HS-27A (cell line): ENCODE data around the gene SDS.

Experiments used
- DNase-seq: peaks from one replicate; pipeline ENCODE4 v3.0.0-alpha.2; 2012; ENCODE audit warnings: low read depth, missing footprints

Gene SDS

DNA sequence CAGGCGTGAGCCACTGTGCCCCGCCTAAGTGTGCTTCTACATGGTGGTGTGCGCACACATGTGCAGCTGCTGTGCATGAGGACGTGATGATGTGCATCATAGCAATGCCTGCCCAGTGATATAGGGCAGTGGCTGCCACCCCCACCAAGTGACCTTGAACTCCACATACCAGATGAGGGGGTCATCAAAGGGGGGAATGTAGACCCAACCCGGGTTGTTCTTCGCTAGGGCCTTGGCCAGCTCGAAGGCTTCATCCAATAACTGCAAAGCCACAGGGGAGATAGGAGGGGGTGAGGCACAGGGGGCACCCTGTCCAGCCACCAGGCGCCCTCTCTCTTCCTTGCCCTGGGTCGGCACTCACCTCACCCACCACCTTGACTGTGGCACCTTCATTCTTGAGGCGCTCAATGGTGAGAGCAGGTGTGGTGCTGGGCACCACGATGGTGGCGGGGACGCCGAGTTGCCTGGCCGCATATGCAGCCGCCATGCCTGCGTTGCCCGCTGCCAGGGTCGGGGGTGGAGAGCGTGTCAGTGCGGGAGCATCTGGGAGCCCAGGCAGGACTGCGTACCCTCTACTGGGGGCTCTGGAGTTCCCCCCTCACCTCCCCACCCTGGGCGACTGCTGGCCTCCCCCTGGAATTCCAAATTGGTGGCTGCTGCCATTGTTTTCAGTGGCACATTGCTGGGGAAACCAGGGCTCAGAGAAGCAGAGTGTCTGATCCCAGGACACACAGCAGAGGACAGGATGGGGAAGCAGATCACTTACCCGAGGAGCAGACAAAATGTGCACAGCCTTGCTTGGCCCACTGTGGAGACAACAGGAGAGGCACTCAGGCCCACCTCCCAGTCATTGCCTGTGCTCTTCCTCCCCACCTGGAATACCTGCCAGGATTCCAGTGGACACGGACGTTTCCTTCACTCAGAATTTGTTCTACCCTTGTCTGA lies 5.1 kb downstream of the SDS start:
- no peak for DNase-seq

GRCh38 chr12:113397497-113398197 lies 6.0 kb downstream of the SDS start:
- DNase-seq: no peak

GRCh38 chr12:113396828-113397496 lies 6.7 kb downstream of the SDS start:
- no peak for DNase-seq

- DNase-seq: no peak
These were observed 7.5 kb downstream of the SDS start for GRCh38 chr12:113396200-113396599.

- no peak for DNase-seq
These were observed 8.6 kb downstream of the SDS start for GRCh38 chr12:113395119-113395518.

DNA sequence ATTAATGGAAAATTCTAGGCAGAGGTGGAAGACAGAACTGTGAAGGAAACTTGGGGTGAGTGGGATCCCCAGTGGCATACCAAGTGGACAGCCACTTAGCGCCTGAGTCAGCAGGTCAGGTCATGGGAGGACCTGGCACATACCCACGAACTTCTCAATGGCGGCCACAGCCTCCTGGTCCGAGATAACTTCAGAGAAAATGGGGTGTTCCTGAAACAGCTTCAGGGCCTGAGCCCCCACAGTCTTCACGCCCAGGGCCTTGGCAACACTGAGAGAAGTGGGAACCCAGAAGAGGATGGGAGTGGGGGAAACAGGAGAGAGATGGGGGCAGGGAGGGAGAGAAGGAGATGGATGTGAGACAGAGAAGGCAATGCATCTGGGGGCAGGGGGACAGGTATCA lies 9.9 kb downstream of the SDS start:
- no peak for DNase-seq

DNA sequence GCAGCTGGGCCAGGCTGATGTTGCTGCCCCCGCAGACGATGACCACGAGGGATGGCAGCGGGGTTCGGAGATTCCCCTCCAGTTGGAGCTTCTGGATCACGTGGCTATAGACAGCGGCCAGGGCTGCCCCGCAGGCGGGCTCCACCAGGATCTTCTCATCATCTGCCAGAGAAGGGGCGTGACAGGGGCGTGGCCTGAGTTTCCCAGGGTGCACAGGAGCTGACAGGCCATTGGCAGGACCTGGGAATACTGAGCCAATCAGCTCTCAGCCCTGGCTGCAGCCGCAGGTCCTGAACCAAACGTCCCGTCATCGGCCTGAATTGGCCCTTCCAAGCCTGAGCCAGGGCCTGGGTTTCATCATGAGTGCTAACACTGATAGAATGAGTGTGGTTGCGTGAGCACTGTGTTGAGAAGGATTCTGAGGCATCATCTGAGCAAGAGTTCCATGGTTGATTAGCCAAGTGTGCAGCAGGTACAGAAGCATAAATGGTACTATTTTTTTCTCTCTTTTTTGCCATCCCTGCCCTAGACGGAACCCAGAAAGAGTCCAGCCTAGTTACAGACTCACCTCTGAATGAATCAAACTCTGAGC lies 10.6 kb downstream of the SDS start:
- DNase-seq: no peak

DNA sequence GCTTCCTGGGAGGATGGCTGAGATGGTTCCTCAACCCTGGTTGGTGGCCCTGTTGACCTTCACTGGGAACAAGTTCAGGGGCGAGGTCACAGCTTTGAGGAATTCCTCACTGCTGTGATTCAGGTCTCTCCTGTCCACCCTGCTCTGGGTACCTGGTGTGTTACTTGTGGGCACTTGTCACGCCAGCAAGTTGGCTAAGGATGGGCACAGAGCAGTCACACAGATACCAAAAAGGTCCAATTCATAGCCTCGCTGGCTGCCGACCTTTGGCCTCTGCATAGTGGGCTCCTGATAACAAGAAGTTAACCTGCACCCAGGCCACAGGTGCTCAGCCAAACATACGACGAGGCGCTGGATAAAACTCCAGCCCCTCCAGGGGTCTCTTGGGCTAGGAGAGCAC lies 11.2 kb downstream of the SDS start:
- DNase-seq: no peak

- DNase-seq: no peak
These were observed 11.9 kb downstream of the SDS start for GRCh38 chr12:113391650-113392337.

DNA sequence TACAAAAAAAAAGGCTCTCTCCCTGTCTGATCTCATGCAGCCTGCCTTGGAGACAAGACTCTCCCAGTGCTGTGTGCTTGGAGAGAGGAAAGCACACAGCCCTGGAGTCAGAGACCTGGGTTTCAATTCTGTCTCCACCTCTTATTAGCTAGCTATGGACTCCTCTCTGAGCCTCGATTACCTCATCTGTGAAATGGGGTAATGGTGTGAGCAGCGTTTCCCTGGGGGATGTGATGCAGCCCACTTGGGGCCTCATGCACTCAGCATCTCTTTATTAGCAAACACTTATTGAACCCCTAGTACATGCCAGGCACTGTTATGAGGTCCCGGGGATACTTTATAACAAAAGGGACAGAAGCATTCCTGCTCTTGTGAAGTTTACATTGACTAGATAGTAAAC lies 12.5 kb downstream of the SDS start:
- DNase-seq: no peak

- DNase-seq: no peak
These were observed 13.3 kb downstream of the SDS start for GRCh38 chr12:113390064-113391043.

GRCh38 chr12:113388351-113388750 lies 15.3 kb downstream of the SDS start:
- DNase-seq: no peak

DNA sequence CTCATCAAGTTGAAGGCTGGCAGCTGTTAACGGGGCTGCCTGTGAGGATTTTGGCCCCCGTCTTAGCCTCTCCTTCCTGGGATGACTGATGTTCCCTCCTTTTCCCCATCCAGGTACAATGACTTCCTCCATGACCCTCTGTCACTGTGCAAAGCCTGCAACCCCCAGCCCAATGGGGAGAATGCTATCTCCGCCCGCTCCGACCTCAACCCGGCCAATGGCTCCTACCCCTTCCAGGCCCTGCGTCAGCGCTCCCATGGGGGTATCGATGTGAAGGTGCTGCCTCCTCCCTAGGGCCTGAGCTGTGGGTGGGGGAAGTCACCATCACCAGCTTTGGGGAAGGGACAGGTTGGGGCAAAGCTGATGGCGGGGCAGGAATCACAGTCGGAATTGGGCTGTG lies 16.1 kb downstream of the SDS start:
- DNase-seq: no peak

GRCh38 chr12:113386866-113387566 lies 16.7 kb downstream of the SDS start:
- no peak for DNase-seq

DNA sequence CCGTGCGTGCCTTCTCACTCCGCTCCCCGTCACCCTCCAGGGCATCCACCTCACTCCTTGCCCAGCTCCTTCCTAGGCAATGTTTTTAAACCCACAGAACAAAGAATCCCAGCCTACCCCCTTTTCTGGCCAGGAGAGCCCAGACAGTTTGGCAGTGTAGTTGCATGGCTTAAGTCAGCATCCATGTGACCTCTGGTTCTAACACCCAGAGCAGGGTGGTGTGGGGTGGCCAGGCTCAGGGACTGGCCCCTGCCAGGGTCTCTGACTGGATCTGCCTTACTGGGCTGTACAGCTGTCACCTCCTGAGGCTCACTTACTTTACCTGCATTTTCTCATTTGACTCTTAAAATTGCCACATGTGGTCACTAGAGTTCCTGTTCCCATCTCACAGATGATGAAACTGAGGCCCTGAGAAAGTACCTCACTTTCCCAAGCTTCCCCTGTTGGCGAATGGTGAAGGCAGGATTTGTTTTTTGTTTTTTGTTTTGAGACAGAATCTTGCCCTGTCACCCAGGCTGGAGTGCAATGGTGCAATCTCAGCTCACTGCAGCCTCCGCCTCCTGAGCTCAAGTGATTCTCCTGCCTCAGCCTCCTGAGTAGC lies 18.3 kb downstream of the SDS start:
- no peak for DNase-seq

GRCh38 chr12:113384778-113385177 lies 18.9 kb downstream of the SDS start:
- no peak for DNase-seq

DNA sequence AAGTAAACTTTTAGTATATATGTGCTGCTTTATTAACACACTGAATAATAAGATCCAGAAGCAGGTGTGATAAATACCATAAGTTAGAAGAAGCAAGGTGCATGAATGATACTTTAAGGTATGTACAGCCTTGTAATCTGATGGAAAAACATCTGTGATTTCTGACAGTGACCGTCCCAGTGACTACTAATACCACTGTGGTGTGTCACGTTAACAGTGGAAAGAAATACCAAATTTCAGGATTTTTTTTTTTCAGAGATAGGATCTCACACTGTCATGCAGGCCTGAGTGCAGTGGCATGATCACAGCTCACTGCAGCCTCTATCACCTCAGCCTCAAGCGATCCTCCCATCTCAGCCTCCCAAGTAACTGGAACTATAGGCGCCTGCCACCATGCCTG lies 21.5 kb downstream of the SDS start:
- no peak for DNase-seq

DNA sequence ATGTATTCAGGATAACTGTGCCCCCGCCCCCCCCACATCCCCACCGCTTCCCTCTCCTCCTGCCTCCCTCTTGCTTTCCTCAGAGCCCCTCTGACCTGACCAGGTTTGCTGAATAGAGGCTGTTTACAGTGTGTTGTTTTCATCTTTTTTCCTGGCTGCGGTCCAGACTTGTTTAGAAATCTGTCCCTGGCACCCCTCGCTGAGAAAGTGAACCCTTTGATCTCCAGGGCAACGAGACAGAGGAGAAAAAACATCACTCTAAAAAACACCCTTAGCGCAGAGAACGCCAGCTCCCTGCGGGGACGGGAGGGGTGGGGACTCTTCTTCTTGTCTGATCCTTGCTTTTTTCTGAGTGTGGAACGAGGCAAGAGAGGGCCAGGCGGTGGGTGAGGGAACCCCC lies 22.5 kb downstream of the SDS start:
- no peak for DNase-seq

- no peak for DNase-seq
These were observed 25.4 kb downstream of the SDS start for GRCh38 chr12:113378291-113378690.
